Activated T-cell treated with anti-CD3 and anti-CD28 coated beads, Interleukin-2, amount 50 U/mL, for 1 hour (primary cell): ENCODE results near the gene MVD.
A peak's percentile ranks its signal among the peaks of the same experiment; 100 is the strongest.
"Not testable (repeated sequence)": the region's sequence is repeated elsewhere in the genome, so short reads cannot be mapped to it uniquely, and the experiment has no call there.

Experiments
- DNase-seq: peaks from one replicate; pipeline ENCODE4 v3.0.0-alpha.2; 2020

MVD gene

GRCh38 chr16:88622866-88623265 is 40.0 kb downstream of the MVD start:
- no peak for DNase-seq

DNA sequence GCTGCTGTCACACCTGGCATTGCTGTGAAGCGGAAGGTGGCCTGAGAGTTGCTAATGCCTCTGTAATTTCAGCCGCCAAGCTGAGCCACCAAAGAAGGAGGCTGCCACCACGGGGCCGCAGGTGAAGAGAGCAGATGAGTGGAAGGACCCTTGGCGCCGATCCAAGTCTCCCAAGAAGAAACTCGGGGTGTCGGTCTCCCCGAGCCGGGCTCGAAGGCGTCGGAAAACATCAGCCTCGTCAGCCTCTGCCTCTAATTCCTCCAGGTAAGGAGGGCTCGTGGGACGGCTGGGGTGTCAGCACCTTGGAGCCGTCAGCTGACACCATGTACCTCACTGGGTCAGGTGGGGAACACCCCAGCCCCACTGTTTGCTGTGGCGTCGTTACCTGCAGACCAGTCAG is 40.8 kb downstream of the MVD start:
- no peak for DNase-seq

- DNase-seq: peak; percentile 63
These were observed 42.8 kb downstream of the MVD start for GRCh38 chr16:88619859-88620815.

DNA sequence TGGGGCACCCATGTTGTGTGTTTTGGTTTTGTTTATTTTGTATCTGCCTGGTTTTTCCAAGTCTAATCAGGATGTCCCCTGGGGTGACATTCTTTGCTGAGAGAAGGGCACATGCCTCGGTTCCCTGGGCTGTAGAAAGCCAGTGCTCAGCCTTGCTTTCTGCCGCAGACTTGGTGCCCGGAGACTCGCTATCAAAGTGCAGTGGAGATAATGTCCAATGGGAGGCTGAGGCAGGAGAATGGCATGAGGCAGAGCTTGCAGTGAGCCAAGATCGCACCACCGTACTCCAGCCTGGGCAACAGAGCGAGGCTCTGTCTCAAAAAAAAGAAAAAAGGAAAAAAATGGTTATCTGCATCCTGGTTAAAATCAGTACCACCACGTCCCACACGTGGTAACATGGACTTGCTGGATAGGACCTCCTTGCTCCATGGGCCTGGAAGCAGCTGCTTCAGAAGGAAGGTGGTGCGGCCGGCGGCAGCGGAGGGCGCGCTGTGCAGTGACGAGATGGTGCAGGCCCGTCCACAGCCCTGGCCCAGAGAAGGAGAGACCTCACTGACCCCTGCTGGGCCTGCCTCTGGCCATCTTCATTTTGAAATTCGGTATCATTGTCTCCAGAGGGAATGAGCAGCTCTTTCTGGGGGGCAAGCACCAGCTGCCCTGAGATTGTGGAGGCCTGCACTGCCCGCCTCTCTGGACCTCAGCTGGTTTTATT is 43.8 kb downstream of the MVD start:
- DNase-seq: no peak

DNA sequence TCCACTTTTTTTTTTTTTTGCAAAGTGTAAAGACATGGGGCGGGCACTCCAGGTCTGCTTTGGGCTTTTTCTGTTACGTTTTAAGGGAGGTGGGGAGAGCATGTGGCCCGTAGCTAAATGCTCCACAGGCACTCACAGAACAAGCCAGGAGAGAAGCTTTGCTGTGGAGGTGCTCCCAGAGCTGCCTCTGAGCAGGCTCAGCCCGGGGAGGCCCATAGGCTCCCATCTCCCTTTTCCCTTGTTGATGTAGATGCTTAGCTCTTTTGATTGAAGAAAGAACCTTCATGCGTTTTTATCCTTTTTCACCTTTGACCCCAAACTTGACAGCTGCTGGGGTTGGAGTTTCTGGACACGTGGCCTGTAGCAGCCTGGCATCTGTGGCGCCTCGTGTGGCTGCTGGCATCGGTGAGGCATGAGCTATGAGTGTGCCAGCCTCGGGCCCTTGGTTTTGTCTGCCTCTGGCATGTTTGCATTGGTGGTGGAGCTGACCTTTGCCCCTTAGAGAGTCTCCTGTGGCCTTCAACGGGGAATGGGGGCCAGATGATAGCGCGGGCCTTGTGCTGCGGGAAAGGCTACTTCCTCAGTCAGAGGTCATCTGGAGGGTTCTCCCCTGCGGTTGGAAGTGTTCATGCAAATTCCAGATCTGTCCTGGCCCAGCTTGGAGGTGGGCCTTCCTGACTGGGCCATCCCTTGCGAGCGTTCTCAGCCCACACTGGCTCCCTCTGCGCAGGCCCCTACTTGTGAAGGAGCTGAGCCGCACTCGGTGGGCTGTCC is 44.5 kb downstream of the MVD start:
- DNase-seq: no peak

GRCh38 chr16:88617268-88618031 is 45.4 kb downstream of the MVD start:
- no peak for DNase-seq

DNA sequence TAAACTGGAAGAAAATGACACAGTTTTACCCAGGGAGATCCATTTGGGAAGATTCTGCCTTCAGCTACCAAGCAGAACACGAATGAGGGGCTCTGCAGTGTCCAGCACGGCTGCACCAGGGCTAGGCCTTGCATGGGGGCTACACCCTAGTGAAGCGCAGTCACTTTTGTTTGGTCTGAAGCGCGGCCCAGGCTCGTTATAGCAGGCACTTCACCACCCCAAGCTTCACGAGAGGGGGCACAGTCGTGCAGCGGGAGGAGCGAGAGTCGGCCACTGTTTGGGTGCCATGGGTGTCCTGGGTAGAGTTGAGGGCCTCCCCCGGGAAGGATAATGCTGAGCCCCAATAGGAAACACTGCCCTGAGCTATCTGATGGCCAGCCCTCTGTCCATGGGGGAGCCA is 46.2 kb downstream of the MVD start:
- no peak for DNase-seq

GRCh38 chr16:88616320-88616719 is 46.6 kb downstream of the MVD start:
- DNase-seq: no peak

DNA sequence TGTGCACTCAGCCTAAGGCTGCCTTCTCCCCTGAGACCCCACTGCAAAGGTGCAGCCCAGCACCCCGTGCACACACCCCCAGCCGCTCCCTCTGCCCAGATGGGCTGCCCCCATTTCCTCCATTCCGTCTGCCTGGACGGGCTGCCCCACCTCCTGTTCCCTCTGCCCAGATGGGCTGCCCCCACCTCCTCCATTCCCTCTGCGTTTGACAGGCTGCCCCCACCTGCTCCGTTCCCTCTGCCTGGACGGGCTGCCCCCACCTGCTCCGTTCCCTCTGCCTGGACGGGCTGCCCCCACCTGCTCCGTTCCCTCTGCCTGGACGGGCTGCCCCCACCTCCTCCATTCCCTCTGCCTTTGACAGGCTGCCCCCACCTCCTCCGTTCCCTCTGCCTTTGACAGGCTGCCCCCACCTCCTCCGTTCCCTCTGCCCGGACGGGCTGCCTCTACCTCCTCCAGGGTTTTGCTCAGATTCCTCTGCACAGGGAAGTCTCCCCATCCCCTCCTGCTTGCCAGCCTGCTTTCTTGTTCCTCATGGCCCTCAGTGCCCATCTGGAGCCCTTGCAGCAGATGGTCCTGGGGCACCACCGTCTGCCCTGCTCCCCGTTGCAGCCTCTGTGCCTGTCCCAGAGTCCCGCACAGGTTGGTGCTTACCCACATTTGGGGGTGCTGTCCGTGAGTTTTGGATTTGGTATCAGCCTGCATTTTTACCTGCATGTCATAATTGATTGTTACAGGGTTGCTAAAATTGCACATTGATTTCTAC is 47.9 kb downstream of the MVD start:
- no peak for DNase-seq

DNA sequence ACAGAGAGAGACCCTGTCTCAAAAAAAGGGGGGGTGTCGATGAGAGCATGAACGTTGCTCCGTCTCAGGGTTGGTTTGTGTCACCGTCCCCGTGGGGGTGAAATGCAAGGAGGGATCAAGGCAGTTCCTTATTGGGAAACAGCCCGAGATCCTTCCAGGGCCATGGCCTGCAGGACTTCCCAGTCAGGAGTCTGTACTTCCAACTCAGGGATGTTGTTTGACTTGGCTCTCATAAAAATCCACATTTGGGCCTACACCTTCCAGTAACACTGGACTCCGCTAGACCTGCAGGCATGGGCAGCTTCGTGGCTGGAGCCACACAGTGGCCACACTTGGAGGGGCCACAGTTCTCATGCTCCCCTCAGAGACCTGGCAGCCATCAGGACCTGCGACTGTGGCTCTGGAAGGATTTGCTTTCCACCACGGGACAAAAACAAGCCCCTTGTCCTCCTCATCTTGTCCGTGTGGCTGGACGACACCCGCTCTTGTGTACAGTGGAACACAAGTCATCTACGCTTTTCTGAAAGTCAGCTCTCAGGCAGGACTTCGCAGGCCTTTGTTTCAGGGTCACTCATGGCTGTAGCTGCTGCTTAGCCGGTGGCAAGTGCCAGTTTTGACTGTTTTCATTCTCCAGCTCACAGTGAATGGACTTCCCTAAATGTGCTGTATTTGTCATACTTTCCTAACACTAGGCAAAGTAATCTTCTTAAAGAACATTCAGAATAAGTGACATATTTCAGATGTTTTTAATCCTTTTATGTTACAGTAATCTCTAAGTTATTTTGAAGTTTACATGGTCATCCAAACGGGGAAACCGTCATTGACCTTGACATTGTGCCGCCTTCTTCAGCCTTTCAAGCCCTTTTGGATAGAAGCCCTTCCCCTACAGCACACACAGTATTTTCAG is 48.7 kb downstream of the MVD start:
- DNase-seq: no peak

- no peak for DNase-seq
These were observed 49.6 kb downstream of the MVD start for GRCh38 chr16:88613293-88613692.

DNA sequence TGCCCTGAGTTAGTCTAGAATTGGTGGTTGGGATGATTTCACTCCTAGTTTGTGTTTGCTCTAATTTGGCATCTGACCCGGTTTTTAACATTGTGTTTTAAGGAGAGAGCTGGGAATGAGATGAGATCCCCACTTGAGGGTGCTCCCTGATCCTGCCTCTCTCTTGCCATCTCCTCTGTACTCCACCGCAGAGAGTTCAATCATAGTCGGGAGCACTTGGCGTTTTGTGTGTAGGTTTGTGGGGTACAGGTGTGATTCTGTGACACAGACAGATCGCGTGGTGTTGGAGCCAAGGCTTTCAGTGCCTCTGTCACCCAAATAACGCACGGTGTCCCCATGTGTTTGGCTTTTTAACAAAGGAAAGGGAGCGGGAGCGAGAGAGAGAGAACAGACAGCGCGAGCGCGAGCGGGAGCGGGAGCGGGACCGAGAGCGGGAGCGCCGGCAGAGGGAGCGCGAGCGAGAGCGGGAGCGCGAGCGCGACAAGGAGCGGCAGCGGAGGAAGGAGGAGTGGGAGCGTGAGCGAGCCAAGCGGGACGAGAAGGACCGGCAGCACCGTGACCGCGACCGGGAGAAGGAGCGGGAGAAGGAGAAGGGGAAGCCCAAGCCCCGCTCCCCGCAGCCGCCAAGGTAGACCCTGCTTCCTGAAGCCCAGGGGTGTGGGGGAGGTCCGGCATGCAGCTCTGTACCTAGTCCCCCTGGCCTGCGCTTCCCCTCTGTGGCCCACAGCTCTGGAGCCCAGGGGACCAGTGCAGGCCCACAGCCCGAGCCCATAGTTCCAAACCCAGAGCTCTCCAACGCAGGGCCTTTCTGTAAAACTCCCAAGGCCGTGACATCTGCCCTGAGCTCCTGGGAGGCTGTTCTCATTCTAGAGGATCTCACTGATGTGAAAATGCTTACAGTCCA is 51.7 kb downstream of the MVD start:
- no peak for DNase-seq

DNA sequence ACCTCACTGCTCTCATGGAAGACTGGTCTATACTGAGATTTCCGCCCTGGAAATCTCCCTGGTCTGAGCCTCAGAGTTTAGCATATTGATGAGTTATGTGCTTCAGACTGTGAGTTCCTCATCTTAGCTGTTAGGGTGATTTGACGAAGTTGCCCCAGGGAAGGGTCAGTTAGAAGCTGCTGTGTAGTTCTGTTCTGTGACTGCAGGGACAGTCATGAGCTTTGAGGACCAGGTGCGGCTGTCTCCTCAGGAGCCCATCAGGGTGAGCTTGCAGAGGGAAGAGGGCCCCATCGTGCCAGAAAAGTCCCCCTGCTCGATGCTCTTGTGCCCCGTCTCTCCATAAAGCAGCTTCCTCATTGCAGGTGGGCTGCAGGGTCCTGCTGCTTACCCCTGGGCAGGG is 52.8 kb downstream of the MVD start:
- DNase-seq: no peak

DNA sequence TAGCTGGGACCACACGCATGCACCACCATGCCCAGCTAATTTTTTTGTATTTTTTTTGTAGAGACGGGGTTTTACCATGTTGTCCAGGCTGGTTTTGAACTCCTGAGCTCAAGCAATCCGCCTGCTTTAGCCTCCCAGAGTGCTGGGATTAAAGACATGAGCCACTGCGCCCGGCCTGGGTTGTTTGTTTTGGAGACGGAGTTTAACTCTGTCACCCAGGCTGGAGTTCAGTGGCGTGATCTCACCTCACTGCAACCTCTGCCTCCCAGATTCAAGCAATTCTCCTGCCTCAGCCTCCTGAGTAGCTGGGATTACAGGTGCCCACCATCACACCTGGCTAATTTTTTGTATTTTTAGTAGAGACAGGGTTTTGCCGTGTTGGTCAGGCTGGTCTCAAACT is 53.5 kb downstream of the MVD start:
- DNase-seq: not testable (repeated sequence)

- DNase-seq: no peak
These were observed 54.8 kb downstream of the MVD start for GRCh38 chr16:88608076-88608475.

DNA sequence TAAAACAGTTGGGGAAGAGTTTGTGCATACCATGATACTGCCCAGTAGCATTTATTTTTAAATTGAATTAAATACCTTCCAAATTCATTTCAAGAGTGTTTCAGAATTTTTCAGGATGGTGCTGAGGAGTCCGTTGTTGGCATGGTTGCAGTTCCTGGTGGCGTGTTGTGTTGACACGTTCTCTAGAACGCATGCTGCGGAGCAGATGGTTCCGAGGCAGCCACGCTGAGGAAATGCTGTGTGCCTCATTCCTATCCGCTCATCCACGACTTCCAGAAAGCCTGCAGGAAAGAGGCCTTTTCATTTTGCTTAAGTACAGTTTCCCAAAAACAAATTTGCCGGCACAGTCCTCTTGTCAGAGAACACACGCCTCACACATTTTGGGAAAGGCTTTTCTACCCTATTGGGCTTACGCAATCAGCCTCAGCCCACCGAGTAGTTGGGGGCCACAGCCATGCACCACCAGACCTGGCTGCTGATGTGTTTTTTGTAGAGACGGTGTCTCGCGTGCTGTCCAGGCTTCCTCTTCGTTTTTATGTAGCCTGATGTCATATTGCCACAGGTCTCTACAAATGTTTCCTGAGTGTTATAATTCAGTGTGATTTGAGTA is 56.6 kb downstream of the MVD start:
- no peak for DNase-seq

GRCh38 chr16:88605186-88606147 is 57.4 kb downstream of the MVD start:
- DNase-seq: no peak

DNA sequence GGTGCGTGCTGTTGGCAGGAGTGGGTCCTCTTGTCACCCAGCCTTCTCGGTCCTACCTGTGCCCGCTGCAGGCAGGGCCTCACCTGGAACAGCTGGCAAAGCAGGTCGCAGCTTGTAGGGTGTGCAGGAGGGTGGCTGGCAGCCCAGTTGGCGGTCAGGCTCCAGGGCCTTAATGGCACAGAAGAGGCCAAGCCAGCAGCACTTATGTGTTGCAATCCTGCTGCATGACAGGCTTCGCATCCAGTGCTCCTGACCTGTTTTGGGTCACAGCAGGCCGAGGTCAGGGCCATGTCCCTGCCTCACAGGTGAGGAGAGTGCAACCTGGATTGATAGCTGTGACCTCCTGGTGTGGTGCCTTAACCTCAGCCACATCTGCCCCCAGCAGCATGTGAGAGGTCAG is 60.8 kb downstream of the MVD start:
- DNase-seq: no peak
